CD4-positive, alpha-beta T cell treated with Interleukin-15 for 4 hours (primary cell): ENCODE results near the gene CSK.
A peak's percentile ranks its signal among the peaks of the same experiment; 100 is the strongest.

Source experiments
- DNase-seq: peaks from one replicate; pipeline ENCODE4 v3.0.0-alpha.2; 2020; ENCODE audit warnings: low spot score

Gene CSK

GRCh38 chr15:74843445-74843828 is 61.6 kb downstream of the CSK start:
- no peak for DNase-seq

- no peak for DNase-seq
Measured at GRCh38 chr15:74843891-74844299, 62.0 kb downstream of the CSK start.

GRCh38 chr15:74844319-74845207 is 62.7 kb downstream of the CSK start:
- no peak for DNase-seq

- DNase-seq: peak; percentile 63
Measured at GRCh38 chr15:74845208-74845568, 63.3 kb downstream of the CSK start.

- no peak for DNase-seq
Measured at GRCh38 chr15:74845581-74845980, 63.7 kb downstream of the CSK start.

- no peak for DNase-seq
Measured at GRCh38 chr15:74847432-74847831, 65.6 kb downstream of the CSK start.

GRCh38 chr15:74850393-74850792 is 68.5 kb downstream of the CSK start:
- no peak for DNase-seq

GRCh38 chr15:74851960-74852359 is 70.1 kb downstream of the CSK start:
- DNase-seq: no peak
